ENCODE measurements around the gene FCGR2B. TPM values are rescaled to one million over a fixed set of nuclear protein-coding genes. Genes with fewer than 3 reads are reported as not detected.

The FCGR2B gene
- total RNA-seq, 1 experiment from 2014 or later, result not detected

GRCh38 chr1:161688946-161689345, 26.0 kb downstream of the FCGR2B start:
- no peak overlapping the region for H3K56ac ChIP-seq (ENCODE audit: insufficient read length, low read depth, low read length)
- no peaks in the 10 kb centered on the region for H3K79me1 ChIP-seq (ENCODE audit: insufficient read depth, low read depth, low read length, poor library complexity, severe bottlenecking)
- H3K9me3 Mint-ChIP-seq, result no peaks in the 10 kb centered on the region
- no peak overlapping the region for H3K4me2 ChIP-seq (ENCODE audit: insufficient read depth, insufficient read length, low read length)
- no peak overlapping the region for H3T11ph ChIP-seq (ENCODE audit: low read length)
- H3K27me3 Mint-ChIP-seq (ENCODE audit: low read depth), result peaks cover 6% of the 10 kb centered on the region
- no peak overlapping the region for H2BK120ac ChIP-seq (ENCODE audit: low read depth, low read length, poor library complexity, severe bottlenecking)
- no peaks in the 10 kb centered on the region for H3K4me1 ChIP-seq (ENCODE audit: insufficient read depth, low read length)
- H3K23ac ChIP-seq (ENCODE audit: insufficient read length, low read depth, low read length), result no peak overlapping the region
- no peaks in the 10 kb centered on the region for H3K23me2 ChIP-seq (ENCODE audit: insufficient read length, low read depth, low read length, poor library complexity, severe bottlenecking)
- no peak overlapping the region for H3K4ac ChIP-seq (ENCODE audit: low read depth, low read length)
- H3K9me3 ChIP-seq (ENCODE audit: control insufficient read depth, low read depth, low read length), result no peaks in the 10 kb centered on the region
- no CpG with 5 or more reads among the region's 3 CpGs for WGBS (ENCODE audit: extremely low coverage, insufficient read length, low lambda C conversion rate)
- no peak overlapping the region for H3K27ac Mint-ChIP-seq
- H2BK20ac ChIP-seq (ENCODE audit: low read depth, low read length, poor library complexity, severe bottlenecking), result no peak overlapping the region
- no peaks in the 10 kb centered on the region for H3K27me3 ChIP-seq (ENCODE audit: insufficient read depth, low read length)
- no peaks in the 10 kb centered on the region for H3K79me2 ChIP-seq (ENCODE audit: insufficient read depth, low read length)
- H2AK5ac ChIP-seq (ENCODE audit: insufficient read length, low read length), result no peak overlapping the region
- no peak overlapping the region for H2AFZ ChIP-seq (ENCODE audit: low read length)
- H2BK5ac ChIP-seq (ENCODE audit: insufficient read length, low read length), result no peak overlapping the region
- DNase-seq, result no peak
- no peak overlapping the region for H2BK15ac ChIP-seq (ENCODE audit: low read depth, low read length)
- TF ChIP-seq CTCF (conservative IDR thresholded peaks at IDR 0.05), result no peak
- H4K8ac ChIP-seq (replicated peaks; ENCODE audit: insufficient read length, low read depth, low read length), result no peak overlapping the region
- H3K36me3 Mint-ChIP-seq (ENCODE audit: insufficient read depth in 1 of 3, low read depth in 3 of 3), result no peaks in the 10 kb centered on the region
- H4K20me1 ChIP-seq (ENCODE audit: control insufficient read depth, insufficient read depth, insufficient read length), result no peaks in the 10 kb centered on the region
- no peaks in the 10 kb centered on the region; a peak in 1 of 4 replicates for H3K4me1 Mint-ChIP-seq
- H3K18ac ChIP-seq (ENCODE audit: insufficient read length, low read depth, low read length), result no peak overlapping the region
- no peak overlapping the region for H4K5ac ChIP-seq (ENCODE audit: insufficient read length, low read depth, low read length)
- no peak overlapping the region for H3K14ac ChIP-seq (ENCODE audit: insufficient read depth, low read length)
- H3K27ac ChIP-seq (ENCODE audit: insufficient read length, low read depth, low read length), result no peak overlapping the region
- no peak overlapping the region for H4K91ac ChIP-seq (ENCODE audit: insufficient read length, low read depth, low read length)
- no peak overlapping the region for H3K4me3 Mint-ChIP-seq
- no peak overlapping the region for H2BK12ac ChIP-seq (ENCODE audit: insufficient read length, low read depth, low read length)
- no peak overlapping the region for H3K9ac ChIP-seq (ENCODE audit: extremely low read depth, insufficient read length, low read length)

All from H9 (cell line).